ENCODE measurements around the gene CENPL.
"Not testable (repeated sequence)": the region's sequence is repeated elsewhere in the genome, so short reads cannot be mapped to it uniquely, and the experiment has no call there.

CENPL gene

GRCh38 chr1:173864179-173864867 lies 39.6 kb upstream of the CENPL start:
- no peak for DNase-seq (ENCODE audit: low read depth)
- TF ChIP-seq CTCF (IDR thresholded peaks at IDR 0.05; ENCODE audit: control insufficient read depth, insufficient read depth, low read depth, low read length, missing control alignments) = no peak
- no peak overlapping the region; the same call in 1 of the 2 replicates for H3K4me3 ChIP-seq (ENCODE audit: control insufficient read depth, low read depth, low read length)

GRCh38 chr1:173863224-173864161 lies 38.8 kb upstream of the CENPL start:
- no peak overlapping the region for H3K4me3 ChIP-seq (ENCODE audit: control insufficient read depth, low read depth, low read length)

GRCh38 chr1:173862769-173863223 lies 38.1 kb upstream of the CENPL start:
- TF ChIP-seq CTCF (IDR thresholded peaks at IDR 0.05; ENCODE audit: control insufficient read depth, insufficient read depth, low read depth, low read length, missing control alignments) = no peak
- no peak for DNase-seq (ENCODE audit: low read depth)
- no peak overlapping the region for H3K4me3 ChIP-seq (ENCODE audit: control insufficient read depth, low read depth, low read length)

More at GRCh38 chr1:173863224-173864161, 38.8 kb upstream of the CENPL start:
- no peak for TF ChIP-seq CTCF (IDR thresholded peaks at IDR 0.05; ENCODE audit: control insufficient read depth, insufficient read depth, low read depth, low read length, missing control alignments)
- DNase-seq (ENCODE audit: low read depth) = no peak

- not testable (repeated sequence) for DNase-seq (ENCODE audit: low read depth); H3K4me3 ChIP-seq (ENCODE audit: control insufficient read depth, low read depth, low read length)
Observed at GRCh38 chr1:173862146-173862768, 37.6 kb upstream of the CENPL start.

- H3K4me3 ChIP-seq (ENCODE audit: control insufficient read depth, low read depth, low read length) = no peak overlapping the region
- DNase-seq (ENCODE audit: low read depth) = no peak
- TF ChIP-seq CTCF (IDR thresholded peaks at IDR 0.05; ENCODE audit: control insufficient read depth, insufficient read depth, low read depth, low read length, missing control alignments) = no peak
Observed at GRCh38 chr1:173861731-173862145, 37.1 kb upstream of the CENPL start.

GRCh38 chr1:173860065-173860464 lies 35.4 kb upstream of the CENPL start:
- no peak overlapping the region for H3K4me3 ChIP-seq (ENCODE audit: control insufficient read depth, low read depth, low read length)
- DNase-seq (ENCODE audit: low read depth) = no peak
- no peak for TF ChIP-seq CTCF (IDR thresholded peaks at IDR 0.05; ENCODE audit: control insufficient read depth, insufficient read depth, low read depth, low read length, missing control alignments)

GRCh38 chr1:173859547-173859946 lies 34.9 kb upstream of the CENPL start:
- DNase-seq (ENCODE audit: low read depth); H3K4me3 ChIP-seq (ENCODE audit: control insufficient read depth, low read depth, low read length): not testable (repeated sequence)
